GM18499 (cell line): ENCODE measurements around the gene NR2F1.

Experiments used
- ATAC-seq: cut with Tn5 transposase; IDR thresholded peaks from one replicate; pipeline ENCODE4 v1.9.1; 2021; ENCODE audit warnings: moderate number of reproducible peaks; ENCODE audit not compliant: insufficient read depth, unreplicated experiment

NR2F1 gene

DNA sequence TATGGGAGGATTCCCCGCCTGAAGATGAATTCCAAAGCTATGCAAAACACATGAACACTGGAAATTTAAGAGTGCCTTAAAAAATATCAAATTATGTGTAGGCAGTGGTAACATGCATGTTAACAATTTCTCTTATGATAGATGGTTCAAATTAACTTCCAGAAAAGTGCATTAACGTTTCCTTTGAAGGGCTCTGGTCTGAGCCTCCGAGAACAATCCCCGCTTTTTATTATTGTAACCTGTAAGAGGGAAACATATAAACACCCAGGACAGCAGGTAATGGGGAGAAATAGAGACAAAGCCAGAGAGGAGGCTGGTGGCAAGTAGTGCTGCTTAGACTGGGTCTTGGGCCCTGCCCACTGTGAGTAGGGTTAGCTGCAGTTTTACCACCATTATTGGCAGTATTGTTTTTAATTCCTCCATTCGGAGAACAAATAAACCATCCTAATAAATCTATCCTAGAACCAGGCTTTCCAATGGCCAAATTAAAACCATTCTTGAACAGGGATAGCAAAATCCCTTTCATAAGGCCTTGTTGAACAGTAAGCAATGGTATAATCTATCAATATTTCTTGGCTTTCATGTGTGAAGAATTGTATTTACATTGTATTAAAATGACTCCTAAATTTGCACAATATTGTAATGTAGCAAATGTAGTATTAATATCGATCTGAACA, 6.3 kb downstream of the NR2F1 start:
- ATAC-seq: no peak

DNA sequence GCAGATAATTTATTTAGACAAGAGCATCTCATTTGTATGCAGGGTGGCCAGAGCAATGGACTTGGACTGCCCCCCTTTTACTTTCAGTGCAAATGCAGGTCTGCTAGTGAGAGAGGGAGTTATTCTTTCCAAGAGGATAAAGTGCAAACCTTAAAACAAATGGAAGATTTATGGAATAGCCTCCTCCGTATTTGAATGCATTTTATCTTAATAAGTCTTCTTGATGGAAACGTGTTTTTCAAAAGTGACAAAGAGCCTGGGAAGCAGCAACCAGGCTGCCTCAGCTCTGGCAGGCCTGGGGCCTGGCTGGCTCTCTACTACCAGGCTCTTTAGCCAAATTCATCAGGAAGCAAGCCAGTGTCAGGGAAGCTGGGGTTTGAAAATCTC, 6.8 kb downstream of the NR2F1 start:
- ATAC-seq: no peak

DNA sequence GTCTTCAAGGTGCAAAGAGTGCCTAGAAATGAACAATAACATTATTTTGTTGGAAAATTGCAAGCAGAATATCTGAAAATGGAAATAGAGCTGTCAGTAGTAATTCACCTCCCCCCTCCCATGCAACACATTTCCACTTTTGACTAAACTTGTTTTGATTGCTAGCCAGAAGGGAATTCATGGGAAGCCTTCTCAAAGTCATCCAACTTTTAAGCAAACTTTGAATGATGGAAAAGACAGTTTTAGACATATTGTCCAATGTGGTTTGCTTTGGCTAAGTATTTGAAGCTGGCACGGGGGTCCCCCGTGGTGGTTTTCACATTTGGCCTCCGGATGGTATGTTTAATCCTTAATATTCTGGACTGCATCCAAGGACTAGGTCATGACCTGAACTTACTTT, 7.5 kb downstream of the NR2F1 start:
- no peak for ATAC-seq

DNA sequence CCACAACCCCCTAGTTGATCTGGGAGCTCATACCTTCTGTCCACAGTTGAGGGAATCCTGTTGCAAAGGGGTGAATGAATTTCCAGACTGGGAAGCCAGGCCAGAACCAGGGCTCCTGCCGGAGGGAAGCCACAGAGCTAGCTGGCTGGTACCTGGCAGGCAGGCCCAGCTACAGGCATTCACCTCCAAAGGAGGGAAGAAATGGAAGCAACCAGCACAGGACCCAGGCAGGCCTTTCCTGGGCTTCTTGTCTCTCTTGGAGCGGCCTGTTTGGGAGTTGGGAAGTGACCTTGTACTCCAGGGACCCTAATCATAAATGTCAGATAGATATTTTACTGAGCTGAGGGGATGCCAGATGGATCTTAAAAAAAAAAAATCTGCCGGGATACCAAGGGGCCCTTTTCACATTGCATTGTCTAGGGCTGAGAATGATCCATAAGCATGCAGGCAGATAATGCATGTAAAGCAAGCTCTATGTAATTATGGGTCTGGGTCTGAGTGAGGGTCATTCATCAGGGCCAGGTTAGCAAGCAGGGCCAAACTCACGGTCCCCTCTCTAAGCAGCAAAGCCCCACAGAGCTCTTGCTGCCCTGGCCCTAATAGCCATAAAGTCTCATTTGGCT, 8.4 kb downstream of the NR2F1 start:
- ATAC-seq: no peak

DNA sequence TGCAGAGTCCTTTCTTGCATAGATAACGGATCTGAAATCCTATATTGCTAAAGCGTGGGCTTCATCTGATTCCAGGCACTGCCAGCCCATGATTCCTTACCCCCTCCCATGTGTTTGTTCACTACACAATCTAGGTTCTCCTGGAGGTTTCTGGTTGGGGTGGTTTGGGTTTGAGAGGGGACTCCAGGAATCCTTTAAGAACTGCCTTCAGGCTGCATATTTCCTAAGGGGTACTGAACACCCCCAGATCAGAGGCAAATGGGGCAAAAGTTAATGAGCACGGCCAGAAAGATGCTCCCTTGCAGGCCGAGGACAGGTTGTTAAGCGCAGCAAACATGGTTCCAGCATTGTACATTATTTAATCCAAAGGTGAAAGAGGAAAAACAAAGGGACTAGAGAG, 9.9 kb downstream of the NR2F1 start:
- no peak for ATAC-seq

DNA sequence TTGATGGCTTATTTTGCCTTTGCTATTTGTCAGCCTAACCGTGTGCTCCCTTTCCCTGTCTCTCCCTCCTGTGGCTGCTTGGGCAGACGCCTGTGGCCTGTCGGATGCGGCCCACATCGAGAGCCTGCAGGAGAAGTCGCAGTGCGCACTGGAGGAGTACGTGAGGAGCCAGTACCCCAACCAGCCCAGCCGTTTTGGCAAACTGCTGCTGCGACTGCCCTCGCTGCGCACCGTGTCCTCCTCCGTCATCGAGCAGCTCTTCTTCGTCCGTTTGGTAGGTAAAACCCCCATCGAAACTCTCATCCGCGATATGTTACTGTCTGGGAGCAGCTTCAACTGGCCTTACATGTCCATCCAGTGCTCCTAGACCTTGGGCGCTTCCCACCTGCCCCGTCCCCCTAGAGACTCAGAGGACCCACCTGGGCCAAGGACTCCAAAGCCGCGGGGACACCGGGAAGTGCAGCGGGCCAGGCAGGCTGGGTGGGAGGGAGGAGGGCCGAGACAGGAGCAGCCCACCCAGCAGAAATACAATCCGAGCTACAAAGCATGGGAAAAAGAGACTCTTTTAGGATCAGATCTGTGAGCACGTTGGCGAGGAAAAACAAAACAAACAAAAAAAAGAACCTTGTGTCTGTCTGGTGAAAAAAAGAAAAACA, 10.6 kb downstream of the NR2F1 start:
- no peak for ATAC-seq

DNA sequence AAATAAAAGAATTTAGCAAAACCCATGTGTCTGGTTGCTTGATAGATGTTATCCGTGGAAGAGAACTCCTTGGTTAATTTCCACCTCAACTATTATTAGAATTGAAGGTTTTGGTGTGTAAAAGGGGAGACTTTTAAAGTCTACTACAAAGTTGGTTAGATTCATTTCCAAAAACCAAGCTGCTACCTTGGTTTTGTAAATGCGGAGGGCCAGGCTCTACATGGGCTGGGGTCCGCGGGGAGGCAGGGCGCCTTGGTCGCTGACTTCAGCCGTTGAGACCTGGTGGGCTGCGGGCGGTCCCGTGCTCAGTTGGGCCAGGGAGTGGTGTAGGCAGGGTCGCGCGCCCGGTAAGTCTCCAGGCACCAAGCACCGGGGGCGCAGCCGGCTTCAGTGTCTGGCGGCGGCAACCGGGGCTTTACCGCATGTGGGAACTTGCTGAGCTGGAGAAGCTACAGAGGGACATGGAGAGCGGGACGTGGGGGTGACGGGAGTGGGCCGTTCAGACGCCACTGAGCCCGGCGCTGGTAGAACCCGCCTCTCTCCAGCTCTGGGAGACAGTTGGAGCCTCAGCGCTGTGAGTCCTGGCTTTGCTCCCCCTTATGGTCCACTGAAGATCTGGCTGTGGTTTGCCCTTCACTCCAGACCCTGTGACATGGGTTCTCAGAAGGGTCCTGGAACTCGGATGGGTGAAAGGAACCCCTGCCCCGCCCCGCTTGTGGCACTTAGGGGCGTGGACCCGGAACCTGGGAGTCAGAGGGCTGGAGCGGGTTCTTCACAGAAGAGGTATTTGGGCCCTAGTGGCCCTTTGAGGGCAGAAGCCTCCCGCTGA, 11.8 kb downstream of the NR2F1 start:
- ATAC-seq: no peak

DNA sequence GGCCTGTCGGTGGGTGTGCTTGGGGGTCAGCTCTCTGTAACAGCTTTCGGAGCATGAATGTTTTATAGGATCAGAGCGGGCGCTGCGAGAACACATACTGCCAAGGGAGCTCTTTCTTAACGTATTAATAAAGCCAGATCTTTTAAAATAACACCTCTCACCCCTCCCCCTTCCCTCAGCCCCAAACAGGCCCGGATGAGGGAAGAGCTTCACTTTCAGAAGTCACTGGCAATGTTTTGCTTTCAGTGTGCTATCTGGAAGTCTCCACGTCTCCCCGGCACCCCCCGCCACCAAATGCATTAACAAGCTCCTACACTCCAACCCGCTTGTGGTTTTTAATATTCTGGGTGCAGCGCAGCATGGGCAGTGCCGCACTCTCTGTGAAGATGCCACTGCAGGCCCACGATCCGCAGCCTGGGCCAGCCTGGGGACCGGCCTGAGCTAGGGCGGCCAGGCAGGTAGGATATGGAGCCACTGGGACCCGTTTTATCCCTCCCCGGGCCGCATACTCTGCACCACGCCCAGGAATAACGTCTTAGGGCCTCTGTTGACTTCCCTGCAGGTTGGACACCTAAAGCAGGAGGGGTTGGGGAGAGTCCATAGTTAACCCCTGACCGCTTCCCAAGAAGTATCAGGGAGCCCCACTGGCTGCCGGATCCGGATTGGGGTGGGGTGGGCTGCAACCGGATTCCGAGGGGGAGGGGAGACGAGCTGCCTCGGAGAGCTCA, 12.6 kb downstream of the NR2F1 start:
- no peak for ATAC-seq

DNA sequence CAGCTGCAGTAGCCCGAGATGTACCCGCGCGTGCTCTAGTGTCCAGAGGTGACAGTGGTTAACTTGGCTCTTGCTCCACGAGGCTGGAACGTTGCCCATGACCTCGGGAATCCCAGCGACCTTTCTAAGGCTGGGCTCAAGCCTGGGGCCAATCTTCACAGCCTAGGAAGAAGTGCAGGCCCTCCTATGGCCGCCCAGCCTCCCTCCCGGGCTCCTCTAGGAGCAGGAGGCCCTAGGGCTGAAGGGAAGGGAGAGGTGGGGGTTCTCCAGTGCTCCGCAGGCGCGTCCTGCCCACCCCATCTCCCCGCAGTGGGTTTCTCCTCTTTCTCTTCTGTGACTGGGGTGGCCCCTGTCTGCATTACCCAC, 13.3 kb downstream of the NR2F1 start:
- ATAC-seq: no peak

DNA sequence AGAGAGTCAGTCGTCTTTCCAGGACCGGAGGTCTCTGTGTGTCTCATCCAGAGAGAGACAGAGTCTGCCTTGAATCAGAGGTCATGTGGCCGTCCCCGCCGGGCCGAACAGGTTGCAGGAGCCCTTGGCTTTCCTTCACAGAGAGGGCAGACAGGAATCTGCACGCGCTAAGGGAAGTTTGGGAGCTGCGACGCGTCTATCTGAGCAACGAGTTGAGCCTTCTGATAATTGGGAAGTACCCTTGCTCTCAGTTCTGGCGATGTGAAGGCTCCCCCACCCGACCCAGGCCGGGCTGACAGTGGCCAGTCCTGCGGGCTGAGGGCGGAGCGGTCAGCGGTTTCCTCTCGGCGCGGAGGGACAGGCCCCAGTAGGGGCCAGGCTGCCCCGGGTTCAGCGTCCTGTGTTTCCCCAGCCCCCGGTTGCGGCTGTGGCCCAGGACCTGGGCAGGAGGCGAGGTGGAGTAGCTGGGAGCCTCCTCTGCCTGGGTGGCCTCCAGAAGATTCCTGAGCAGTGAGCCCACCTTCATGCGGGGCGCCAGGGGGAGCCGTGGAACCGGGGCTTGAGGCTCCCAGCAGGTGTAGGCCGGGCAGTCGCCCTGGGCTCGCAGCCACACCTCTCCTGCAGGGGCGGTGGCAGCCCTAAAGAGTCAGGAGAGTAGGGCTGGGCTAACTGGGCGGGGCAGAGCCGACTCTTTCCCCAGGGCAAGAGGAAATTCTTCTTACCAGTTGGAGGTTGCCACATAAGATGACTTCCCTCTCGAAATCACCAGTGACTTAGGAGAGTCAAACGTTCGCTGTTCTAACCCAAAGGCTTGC, 13.9 kb downstream of the NR2F1 start:
- no peak for ATAC-seq

DNA sequence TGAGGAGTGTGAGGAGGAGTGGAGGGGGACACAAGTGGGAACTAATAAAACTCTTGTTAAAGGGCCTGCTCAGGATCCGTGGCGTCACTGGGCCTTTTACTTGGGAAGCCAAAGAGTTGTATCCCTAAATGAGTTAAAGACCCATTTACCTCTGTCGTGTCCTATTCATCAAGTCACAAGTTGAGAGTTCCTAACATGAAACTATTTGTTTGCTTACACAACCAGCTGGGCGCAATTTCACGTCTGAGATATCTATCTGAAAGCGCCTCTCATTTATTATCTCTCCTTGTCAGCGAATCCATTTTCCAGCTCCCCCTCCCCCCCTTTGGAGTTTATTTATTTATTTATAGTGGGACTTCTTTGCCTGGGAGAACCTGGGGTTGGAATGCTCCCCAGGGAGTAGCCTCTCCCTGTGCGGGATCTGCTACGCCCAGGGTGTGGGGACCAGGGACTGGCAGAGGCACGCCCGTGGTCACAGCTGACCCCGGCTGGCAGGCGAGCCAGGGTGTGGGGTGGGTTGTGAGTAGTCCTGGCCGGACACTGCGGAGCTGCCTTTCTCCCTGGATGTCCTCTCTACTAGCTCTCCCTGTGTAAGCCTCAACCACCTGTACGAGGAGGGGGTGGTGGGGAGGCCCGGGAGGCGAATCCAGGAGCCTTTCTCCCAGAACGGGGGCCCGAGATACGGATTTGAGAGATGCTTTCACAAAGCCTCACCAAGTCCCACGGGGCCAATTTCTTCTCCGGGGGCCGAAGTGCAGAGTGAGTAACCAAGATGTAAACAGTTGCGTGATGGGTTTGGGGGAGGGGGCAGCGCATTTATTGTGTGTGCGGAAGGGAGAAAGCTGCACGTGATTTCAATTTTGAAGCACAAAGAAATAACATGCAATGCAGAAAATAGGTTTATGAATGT, 15.3 kb downstream of the NR2F1 start:
- no peak for ATAC-seq

DNA sequence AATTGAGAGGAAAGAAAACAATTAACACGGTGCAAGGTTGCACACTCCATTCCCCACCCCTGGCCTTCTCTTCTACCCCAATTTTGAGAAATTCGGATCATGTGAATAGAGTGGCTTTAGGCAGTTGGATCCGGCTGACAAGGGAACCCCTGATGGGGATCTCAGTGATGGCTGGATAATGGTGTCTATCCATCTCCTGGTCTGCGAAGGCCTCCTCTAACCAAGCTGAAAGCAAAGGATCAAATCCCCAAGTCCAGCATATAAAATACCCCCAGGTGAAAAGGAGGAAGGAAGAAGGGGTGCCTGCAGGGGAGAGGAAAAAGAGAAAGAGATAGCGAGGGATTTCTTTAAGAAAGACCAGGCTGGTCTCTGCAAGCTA, 16.0 kb downstream of the NR2F1 start:
- ATAC-seq: no peak

DNA sequence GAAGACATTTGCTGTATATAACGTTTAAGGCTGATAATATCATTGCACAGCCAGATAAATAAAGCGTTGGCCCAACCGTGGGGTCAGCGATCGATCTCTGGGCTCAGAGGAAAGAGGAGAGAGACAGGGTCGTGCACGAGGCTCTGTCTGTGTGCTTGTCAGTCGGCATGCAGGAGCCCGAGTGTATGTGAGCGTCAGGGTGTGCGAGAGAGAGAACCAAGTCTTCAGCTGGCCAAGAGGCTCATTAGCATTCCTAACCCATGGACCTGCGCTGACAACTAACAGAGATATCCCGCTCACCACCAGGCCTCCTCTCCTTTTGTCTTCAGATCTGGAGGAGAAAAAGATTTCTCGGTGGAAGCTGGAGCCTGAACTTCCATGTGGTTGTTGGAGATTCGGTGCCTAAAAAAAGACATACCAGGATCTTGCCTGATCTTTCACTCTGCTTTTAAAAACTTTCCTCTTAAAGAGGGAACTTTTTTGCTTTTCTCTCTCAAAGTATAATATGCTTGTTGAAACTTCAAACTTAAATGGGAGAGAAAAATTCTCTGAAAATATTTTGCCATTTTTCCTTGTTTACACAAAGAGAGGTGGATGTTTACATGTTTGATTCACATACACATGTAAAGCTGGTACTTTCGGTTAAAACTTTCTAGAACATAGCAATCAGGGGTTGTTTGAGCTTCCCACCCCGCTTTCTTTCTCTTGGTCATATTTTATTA, 16.5 kb downstream of the NR2F1 start:
- no peak for ATAC-seq

DNA sequence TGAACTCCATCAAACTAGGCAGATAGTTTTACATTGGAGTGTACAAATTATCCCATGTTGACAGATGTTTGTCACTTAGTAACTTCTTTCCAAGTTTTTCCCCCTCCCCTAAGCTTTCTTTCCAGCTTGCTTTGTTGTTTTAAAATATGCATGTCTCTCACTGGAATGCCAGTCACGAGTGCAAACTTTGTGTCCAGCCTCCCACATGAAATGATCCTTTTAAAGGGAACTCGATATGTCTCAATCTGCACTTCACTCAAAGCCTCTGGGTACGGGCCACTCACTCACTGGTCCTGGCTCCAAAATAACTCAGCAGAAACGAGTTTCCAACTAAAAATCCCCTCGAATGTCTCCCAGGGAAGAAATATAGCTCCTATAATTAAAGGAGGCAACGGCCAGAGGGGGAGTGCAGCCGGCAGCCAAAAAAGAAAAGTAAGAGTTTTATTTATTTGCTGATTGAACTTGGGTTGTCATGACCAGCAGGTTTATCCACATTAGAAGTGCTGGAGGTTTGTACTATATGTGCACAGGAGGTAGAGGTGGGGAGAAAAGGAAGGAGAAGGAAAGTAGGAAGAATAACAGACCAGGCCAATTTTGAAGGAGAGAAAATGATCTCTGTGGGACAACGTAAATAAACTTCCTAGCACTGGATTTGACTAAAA, 17.5 kb downstream of the NR2F1 start:
- no peak for ATAC-seq

DNA sequence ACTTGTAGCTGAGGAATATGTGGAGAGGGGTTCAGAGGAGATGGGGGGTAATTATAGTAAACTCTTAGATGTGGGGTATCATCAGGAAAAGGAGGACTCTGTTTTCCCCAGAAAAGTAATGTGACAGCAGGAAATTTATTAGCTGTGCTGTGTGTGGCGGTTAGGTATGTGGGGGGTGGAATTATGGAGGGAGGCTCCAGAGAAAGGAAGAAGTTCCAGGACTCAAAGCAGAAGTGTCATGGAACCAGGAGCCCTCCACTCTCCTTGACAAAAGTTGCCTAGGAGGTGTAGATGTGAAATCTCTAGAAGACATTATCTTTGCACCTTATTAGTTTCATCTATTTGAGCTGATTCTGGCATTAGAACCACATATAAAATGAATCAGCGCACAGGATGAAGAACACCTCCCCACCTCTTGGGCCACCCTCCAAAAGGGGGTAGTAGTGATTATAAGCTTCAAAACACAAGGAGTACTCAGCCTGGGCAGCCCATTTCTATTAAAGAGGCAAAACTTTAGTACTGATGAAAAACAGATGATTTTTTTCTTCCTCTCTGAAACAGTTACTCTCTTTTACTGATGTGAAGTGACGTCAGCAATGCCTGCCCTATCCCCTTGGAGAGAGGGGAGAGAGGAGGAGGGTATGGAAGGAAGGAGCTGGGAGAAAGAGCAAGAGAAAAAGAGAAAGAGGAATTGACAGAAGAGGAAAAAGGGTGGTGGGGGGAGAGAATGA, 18.2 kb downstream of the NR2F1 start:
- no peak for ATAC-seq

DNA sequence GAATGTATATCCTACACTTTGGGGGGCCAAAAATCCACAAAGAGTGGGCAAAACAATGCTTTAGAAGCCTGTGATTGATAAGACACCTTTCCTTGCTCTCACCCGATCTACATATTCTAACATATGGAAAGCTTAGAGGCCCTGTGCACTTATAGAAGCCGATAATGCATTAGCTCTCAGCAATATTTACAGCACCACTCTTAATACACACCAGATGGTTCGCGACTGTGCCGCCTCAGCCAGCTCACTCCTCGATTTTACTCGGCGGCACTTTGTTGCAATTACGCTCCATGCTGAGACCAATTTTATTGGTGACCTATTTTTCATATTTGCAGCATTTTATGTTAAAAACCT, 18.8 kb downstream of the NR2F1 start:
- no peak for ATAC-seq
